ENCODE data around the gene CYRIA.

Gene CYRIA

GRCh38 chr2:16708173-16708572, 42.5 kb upstream of the CYRIA start:
- H3K9me2 ChIP-seq (replicated peaks; ENCODE audit: low read depth, low read length) = no peaks in the 10 kb centered on the region
- H3K4me1 ChIP-seq (ENCODE audit: insufficient read depth, low read length, poor library complexity, severe bottlenecking) = peaks cover 5% of the 10 kb centered on the region
- H3K79me2 ChIP-seq (ENCODE audit: insufficient read depth, low read length) = no peaks in the 10 kb centered on the region
- TF ChIP-seq EZH2phosphoT487 (IDR thresholded peaks at IDR 0.05; ENCODE audit: borderline replicate concordance) (no peak), CTCF (conservative IDR thresholded peaks at IDR 0.05; ENCODE audit: low read length) (no peak)
- no peaks in the 10 kb centered on the region for H3K27me3 ChIP-seq (ENCODE audit: insufficient read depth, low read length, poor library complexity, severe bottlenecking)
- H2AFZ ChIP-seq (ENCODE audit: low read length) = no peak overlapping the region
- no peak overlapping the region for H3K9ac ChIP-seq (ENCODE audit: low read depth, low read length, poor library complexity, severe bottlenecking)
- H4K20me1 ChIP-seq (ENCODE audit: insufficient read depth, low read length, poor library complexity, severe bottlenecking) = no peaks in the 10 kb centered on the region
- H3F3A ChIP-seq (ENCODE audit: low read depth) = no peaks in the 10 kb centered on the region
- H3K4me2 ChIP-seq (ENCODE audit: low read depth, low read length, poor library complexity, severe bottlenecking) = no peak overlapping the region
- H3K9me3 ChIP-seq (ENCODE audit: insufficient read depth, low read depth, low read length) = no peaks in the 10 kb centered on the region
- no peak overlapping the region for H3K4me3 ChIP-seq (ENCODE audit: low read length, poor library complexity, severe bottlenecking)
- H3K36me3 ChIP-seq (ENCODE audit: insufficient read depth, low read length) = no peaks in the 10 kb centered on the region

- H3K9me3 ChIP-seq (ENCODE audit: insufficient read depth, low read depth, low read length) = no peaks in the 10 kb centered on the region
- no peaks in the 10 kb centered on the region for H3K9me2 ChIP-seq (replicated peaks; ENCODE audit: low read depth, low read length)
- no peak for TF ChIP-seq CTCF (conservative IDR thresholded peaks at IDR 0.05; ENCODE audit: low read length)
- no peaks in the 10 kb centered on the region for H3K79me2 ChIP-seq (ENCODE audit: insufficient read depth, low read length)
- H3K36me3 ChIP-seq (ENCODE audit: insufficient read depth, low read length) = no peaks in the 10 kb centered on the region
- no peak overlapping the region for H3K9ac ChIP-seq (ENCODE audit: low read depth, low read length, poor library complexity, severe bottlenecking)
- H3F3A ChIP-seq (ENCODE audit: low read depth) = no peaks in the 10 kb centered on the region
- H3K4me2 ChIP-seq (ENCODE audit: low read depth, low read length, poor library complexity, severe bottlenecking) = peak overlapping the region; percentile 16
- no peak overlapping the region for H2AFZ ChIP-seq (ENCODE audit: low read length)
- H3K4me1 ChIP-seq (ENCODE audit: insufficient read depth, low read length, poor library complexity, severe bottlenecking) = peaks cover 5% of the 10 kb centered on the region
- no peaks in the 10 kb centered on the region for H3K27me3 ChIP-seq (ENCODE audit: insufficient read depth, low read length, poor library complexity, severe bottlenecking)
- H3K4me3 ChIP-seq (ENCODE audit: low read length, poor library complexity, severe bottlenecking) = no peak overlapping the region
- no peaks in the 10 kb centered on the region for H4K20me1 ChIP-seq (ENCODE audit: insufficient read depth, low read length, poor library complexity, severe bottlenecking)
These were observed 41.5 kb upstream of the CYRIA start for GRCh38 chr2:16707014-16707623.

GRCh38 chr2:16700551-16701259, 35.1 kb upstream of the CYRIA start:
- Histone ChIP-seq H3K4me1 (ENCODE audit: insufficient read depth, low read length, poor library complexity, severe bottlenecking) (no peaks in the 10 kb centered on the region), H3K9ac (ENCODE audit: low read depth, low read length, poor library complexity, severe bottlenecking) (no peak overlapping the region), H3K36me3 (ENCODE audit: insufficient read depth, low read length) (no peaks in the 10 kb centered on the region), H2AFZ (ENCODE audit: low read length) (no peak overlapping the region), H3K9me3 (ENCODE audit: insufficient read depth, low read depth, low read length) (0 out of 2 replicates have a peak, but pooled peaks cover 3% of the 10 kb centered on the region), H3K4me2 (ENCODE audit: low read depth, low read length, poor library complexity, severe bottlenecking) (no peak overlapping the region), H3K79me2 (ENCODE audit: insufficient read depth, low read length) (no peaks in the 10 kb centered on the region), H3K4me3 (ENCODE audit: low read length, poor library complexity, severe bottlenecking) (no peak overlapping the region), H3K27me3 (ENCODE audit: insufficient read depth, low read length, poor library complexity, severe bottlenecking) (no peaks in the 10 kb centered on the region), H4K20me1 (ENCODE audit: insufficient read depth, low read length, poor library complexity, severe bottlenecking) (no peaks in the 10 kb centered on the region), H3F3A (ENCODE audit: low read depth) (no peaks in the 10 kb centered on the region), H3K9me2 (replicated peaks; ENCODE audit: low read depth, low read length) (no peaks in the 10 kb centered on the region)
- TF ChIP-seq CTCF (conservative IDR thresholded peaks at IDR 0.05; ENCODE audit: low read length) (no peak), EZH2phosphoT487 (IDR thresholded peaks at IDR 0.05; ENCODE audit: borderline replicate concordance) (no peak)

Measured in Loucy (cell line).